GM18907 (cell line): ENCODE data around the gene NBAS.
"Not testable (repeated sequence)": the region's sequence is repeated elsewhere in the genome, so short reads cannot be mapped to it uniquely, and the experiment has no call there.

Experiments
- ATAC-seq: cut with Tn5 transposase; IDR thresholded peaks from one replicate; pipeline ENCODE4 v1.9.1; 2021; ENCODE audit warnings: mild to moderate bottlenecking, moderate library complexity; ENCODE audit not compliant: unreplicated experiment

The NBAS gene

DNA sequence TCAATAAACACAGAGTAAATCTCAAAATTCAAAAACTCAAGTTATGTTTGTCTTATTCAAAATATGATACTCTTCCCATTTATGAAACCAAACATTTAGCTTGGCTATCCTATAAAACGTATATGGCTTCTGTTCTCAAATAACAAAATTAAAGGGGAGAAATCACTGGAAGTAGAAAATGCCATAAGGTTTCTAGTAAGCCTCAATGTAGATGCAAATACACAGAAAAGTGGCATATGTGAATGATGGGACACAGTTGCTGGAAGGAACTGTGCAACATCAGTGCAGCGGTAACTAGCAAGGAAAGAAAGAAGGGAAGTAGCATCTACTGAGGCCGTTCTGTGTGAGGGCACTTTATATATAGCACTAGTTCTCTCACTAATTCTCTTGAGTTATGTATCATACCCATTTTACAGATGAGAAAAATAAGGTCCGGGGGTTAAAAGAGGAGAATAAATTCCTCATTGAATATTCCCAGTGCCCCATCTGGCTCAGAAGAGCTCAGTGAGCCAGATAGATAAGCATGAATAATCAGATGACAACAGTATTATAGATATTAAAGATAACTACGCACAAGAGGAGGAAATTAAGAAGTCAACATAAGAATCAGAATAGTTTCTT lies 27.2 kb downstream of the NBAS start:
- ATAC-seq: no peak

DNA sequence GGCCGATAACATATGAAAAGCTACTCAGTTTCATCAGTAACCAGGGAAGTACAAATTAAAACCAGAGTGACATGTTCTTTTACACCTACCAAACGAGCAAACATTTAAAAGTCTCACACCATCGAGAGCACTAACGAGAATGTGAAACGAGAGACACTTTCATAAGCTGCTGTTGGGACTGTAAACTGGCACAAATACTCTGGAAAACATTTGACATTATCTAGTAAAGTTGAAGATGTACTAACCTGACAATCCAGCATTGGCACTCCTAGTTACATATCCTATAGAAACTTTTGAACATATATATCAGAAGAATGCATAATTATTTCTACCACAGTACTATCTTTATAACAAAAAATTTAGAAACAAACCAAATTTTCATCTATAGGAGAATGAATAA lies 28.1 kb downstream of the NBAS start:
- ATAC-seq: no peak

GRCh38 chr2:15531095-15531854 lies 29.9 kb downstream of the NBAS start:
- no peak for ATAC-seq

DNA sequence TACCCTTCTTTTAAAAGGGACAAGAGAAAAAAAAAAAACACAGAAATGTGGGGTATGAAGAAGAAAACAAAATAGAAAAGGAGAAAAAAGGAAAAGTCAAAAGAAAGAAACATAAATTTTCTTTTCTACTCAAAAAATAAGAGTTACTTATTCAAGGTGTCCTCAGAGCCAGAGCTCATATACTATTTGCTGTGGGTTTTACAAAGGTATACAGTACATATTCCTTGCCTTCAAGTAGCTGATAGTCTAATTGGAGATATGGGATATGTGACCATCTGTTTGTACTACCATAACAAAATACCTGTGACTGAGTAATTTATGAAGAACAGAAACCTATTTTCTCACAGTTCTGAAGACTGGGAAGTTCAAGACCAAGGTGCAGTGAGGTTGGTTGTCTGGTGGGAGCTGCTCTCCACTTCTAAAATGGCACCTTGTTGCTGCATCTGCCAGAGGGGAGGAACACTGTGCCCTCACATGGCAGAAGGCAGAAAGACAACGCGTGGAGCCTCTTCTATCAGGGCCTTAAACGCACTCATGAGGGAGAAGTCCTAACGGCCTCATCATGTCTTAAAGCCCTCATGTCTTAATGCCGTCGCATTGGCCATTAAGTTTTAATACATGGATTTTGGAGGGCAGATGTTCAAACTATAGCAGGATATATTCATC lies 33.9 kb downstream of the NBAS start:
- no peak for ATAC-seq

GRCh38 chr2:15521641-15522181 lies 39.4 kb downstream of the NBAS start:
- no peak for ATAC-seq

GRCh38 chr2:15520346-15520745 lies 40.8 kb downstream of the NBAS start:
- ATAC-seq: no peak

DNA sequence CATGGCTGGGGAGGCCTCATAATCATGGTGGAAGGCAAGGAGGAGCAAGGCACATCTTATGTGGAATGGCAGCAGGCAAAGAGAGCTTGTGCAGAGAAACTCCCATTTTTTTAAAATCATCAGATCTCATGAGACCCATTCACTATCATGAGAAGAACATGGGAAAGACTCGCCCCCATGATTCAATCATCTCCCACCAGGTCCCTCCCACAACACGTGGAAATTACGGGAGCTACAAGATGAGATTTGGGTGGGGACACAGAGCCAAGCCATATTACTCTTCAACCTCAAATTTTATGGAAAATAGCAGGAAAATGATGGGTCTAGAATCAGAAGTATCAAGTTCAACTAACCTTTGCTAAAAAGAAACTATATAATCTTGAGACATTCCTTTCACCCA lies 42.4 kb downstream of the NBAS start:
- ATAC-seq: not testable (repeated sequence)

DNA sequence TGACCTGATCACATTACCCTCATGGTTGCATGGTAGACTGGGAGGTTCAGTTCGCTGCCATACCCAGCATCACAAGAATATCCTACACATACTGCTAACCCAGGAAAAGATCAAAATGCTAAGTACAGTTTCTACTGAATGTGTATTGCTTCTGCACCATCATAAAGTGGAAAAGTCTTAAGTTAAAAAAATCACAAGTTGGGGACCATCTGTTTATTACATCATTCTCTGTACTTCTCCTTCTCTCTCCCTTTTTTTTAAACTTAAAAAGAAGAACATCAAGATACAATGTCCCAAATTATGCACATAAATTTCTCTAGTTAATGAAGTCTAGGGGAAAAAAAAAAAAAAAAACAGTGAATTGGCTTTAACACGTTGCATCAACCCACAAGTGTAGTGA lies 43.3 kb downstream of the NBAS start:
- ATAC-seq: no peak

GRCh38 chr2:15511686-15512085 lies 49.4 kb downstream of the NBAS start:
- peak; percentile 57 for ATAC-seq

- no peak for ATAC-seq
These were observed 50.6 kb downstream of the NBAS start for GRCh38 chr2:15510552-15510951.

DNA sequence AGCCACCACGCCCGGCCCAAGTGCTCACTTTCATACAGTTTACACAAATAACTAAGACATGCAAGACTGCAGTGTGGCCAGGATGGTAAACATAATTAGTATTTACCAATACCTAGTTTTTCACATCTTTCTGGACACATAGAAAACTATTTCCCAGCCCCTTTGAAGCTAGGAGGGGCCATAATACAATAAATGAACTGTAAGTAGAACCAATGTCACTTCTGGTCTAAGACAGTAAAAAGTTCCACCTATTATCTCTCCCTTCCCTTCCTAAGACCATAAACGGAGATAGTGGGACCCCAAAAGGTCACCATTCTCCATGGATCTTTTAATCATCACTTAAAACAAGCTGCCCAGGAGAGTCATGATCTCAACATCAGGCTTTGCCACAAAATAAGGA lies 51.0 kb downstream of the NBAS start:
- ATAC-seq: no peak

DNA sequence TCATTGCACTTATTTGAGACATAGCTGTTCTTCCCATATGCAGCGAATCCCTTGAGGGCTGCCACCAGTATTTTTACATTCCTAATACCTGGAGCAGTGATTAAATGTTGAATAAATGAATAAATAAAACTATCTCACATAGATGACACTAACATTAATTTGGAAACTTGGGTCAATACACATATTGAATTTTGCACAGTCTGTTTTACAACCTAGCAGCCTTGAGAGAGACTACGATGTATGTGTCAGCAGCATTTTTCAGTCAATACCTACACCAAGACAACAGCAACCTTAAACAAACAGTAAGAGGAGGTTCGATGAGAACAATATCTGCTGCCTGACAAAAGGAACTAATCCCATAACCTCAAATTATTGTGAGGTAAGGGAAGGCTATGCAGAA lies 53.4 kb downstream of the NBAS start:
- no peak for ATAC-seq

DNA sequence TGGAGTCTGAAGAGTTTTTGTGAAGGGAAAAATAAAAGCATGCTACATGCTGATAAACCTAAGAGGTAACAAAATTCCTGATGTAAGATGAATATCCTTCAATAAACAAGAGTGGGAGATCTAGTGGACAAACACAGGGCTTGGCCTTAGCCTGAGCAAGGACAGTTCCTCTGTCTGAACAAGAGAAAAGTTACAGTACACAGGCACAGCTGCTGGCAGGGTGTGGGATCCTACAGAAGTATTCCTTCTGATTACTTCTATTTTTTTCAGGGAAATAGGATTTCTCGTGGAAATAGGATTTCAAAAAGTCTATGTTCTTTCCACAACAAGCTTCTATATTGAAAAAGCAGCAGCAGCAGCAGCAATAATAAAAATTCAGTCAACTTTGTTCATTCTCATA lies 54.1 kb downstream of the NBAS start:
- ATAC-seq: no peak

DNA sequence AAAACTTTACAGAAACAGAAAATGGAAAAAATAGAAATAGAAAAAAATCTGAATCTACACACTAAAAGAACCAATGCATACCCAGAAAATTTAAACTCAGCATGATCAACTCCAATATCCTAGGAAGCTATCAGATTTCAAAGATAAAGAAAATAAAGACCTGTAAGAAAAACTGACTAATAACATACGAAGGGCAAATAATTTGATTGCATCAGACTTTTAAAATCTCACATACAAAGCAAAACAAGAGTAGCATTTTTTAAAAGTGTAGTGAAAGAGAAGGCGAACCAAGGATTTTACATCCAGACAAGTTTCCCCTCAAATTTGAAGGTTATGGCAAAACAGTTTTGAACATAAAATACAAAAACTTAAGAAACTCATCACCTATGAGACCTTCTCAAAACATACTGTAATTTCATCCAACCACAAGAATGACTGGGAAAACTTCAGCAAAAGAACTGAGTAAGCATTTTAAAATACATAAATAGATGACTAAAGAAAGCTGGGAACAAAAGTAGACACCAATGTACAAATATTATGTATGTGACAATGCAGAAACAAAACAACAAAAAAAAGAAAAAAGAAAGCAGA lies 54.8 kb downstream of the NBAS start:
- no peak for ATAC-seq

DNA sequence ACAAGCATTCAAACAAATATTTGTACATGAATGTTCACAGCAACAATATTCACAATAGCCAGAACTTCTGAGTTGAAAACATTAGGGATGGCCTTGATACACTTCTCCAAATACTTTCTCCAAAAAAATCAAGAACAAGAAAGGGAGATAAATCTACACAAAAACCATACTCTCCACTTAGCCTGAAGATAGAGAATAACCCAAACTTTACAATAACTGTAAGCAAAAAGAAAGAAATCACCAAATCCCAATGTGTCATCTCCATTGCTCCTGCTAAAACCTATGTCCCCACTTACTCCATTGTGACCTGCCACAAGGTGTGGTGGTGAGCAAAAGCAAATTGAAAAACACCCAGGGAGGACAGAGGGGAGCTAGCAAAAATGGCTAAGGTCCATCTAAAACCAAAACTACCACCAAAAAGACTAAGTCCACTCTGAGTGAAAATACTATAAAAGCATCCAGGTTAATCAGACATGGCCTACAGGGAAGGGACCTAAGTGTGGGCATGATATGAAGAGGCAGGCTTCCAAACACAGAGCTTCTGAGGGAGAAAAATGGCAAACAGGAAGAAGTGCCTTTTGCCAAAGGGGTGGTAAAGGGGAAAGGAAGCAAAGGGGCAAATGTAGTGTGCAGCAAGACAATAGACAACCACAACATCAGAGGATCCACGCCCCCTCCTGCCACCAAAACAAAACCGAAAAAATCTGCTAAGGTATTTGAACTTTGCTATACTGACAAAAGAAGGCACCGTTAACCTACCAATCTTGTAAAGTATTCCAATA lies 56.1 kb downstream of the NBAS start:
- ATAC-seq: no peak

- ATAC-seq: not testable (repeated sequence)
These were observed 61.9 kb downstream of the NBAS start for GRCh38 chr2:15499251-15499650.

DNA sequence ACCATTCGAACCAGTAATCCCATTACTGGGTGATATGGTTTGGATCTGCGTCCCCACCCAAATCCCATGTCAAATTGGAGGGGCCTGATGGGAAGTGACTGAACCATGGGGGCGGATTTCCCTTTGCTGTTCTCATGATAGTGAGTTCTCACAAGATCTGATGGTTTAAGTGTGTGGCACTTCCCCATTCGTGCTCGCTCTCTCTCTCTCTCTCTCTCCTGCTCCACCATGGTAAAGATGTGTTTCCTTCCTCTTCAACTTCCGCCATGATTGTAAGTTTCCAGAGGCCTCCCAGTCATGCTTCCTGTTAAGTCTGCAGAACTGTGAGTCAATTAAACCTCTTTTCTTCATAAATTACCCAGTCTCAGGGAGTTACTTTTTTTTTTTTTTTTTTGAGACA lies 62.6 kb downstream of the NBAS start:
- ATAC-seq: no peak

- no peak for ATAC-seq
These were observed 66.3 kb downstream of the NBAS start for GRCh38 chr2:15494877-15495276.

GRCh38 chr2:15492773-15493325 lies 68.3 kb downstream of the NBAS start:
- ATAC-seq: no peak

GRCh38 chr2:15486770-15487169 lies 74.4 kb downstream of the NBAS start:
- ATAC-seq: no peak
